GM19240 (cell line): ENCODE results near the gene COPB1.

ENCODE experiments used
- DNase-seq: peaks from one replicate; pipeline ENCODE4 v3.0.0; 2011; ENCODE audit warnings: low spot score; ENCODE audit not compliant: insufficient read length

Gene COPB1

GRCh38 chr11:14506532-14506931 is 6.9 kb upstream of the COPB1 start:
- no peak for DNase-seq

- DNase-seq: no peak
Observed at GRCh38 chr11:14503023-14503422, 3.4 kb upstream of the COPB1 start.

GRCh38 chr11:14502039-14502438 is 2.4 kb upstream of the COPB1 start:
- DNase-seq: no peak

GRCh38 chr11:14500181-14500651 is 605 bp upstream of the COPB1 start:
- DNase-seq: peak; percentile 7

- peak; percentile 0 for DNase-seq
Observed at GRCh38 chr11:14499178-14499559, 442 bp downstream of the COPB1 start.

- no peak for DNase-seq
Observed at GRCh38 chr11:14480716-14481115, 18.9 kb downstream of the COPB1 start.

- DNase-seq: no peak
Observed at GRCh38 chr11:14471127-14471526, 28.5 kb downstream of the COPB1 start.

GRCh38 chr11:14463623-14464022 is 36.0 kb downstream of the COPB1 start:
- DNase-seq: no peak

- no peak for DNase-seq
Observed at GRCh38 chr11:14460147-14460546, 39.5 kb downstream of the COPB1 start.

- no peak for DNase-seq
Observed at GRCh38 chr11:14458377-14458776, 41.2 kb downstream of the COPB1 start.

GRCh38 chr11:14455648-14456430 is 43.8 kb downstream of the COPB1 start:
- no peak for DNase-seq

GRCh38 chr11:14454861-14455632 is 44.6 kb downstream of the COPB1 start:
- DNase-seq: no peak

- DNase-seq: no peak
Observed at GRCh38 chr11:14451825-14452224, 47.8 kb downstream of the COPB1 start.

- no peak for DNase-seq
Observed at GRCh38 chr11:14449302-14449714, 50.3 kb downstream of the COPB1 start.

- DNase-seq: no peak
Observed at GRCh38 chr11:14448240-14448639, 51.4 kb downstream of the COPB1 start.

- no peak for DNase-seq
Observed at GRCh38 chr11:14446701-14447169, 52.9 kb downstream of the COPB1 start.

GRCh38 chr11:14445542-14446530 is 53.8 kb downstream of the COPB1 start:
- DNase-seq: no peak

- no peak for DNase-seq
Observed at GRCh38 chr11:14444441-14445189, 55.0 kb downstream of the COPB1 start.

GRCh38 chr11:14443638-14444037 is 56.0 kb downstream of the COPB1 start:
- DNase-seq: no peak

GRCh38 chr11:14435717-14436512 is 63.7 kb downstream of the COPB1 start:
- DNase-seq: no peak
